Activated B cell treated with CpG ODN at 0.5 μM for 24 hours (primary cell): ENCODE measurements around the gene PRR11. TPM values are rescaled to one million over a fixed set of nuclear protein-coding genes. Genes with fewer than 3 reads are reported as not detected.
"Not testable (repeated sequence)": the region's sequence is repeated elsewhere in the genome, so short reads cannot be mapped to it uniquely, and the experiment has no call there.

Experiments
- ATAC-seq: fragments of 200-7000 bp; cut with Tn5 transposase; one replicate; pipeline ENCODE4 v1.10.0; 2021; ENCODE audit warnings: low read depth, mild to moderate bottlenecking, moderate library complexity
- CTCF ChIA-PET: fragments of 350-600 bp; sonication (Branson Sonifier 250); formaldehyde crosslinking; loops from one replicate; lab custom pipeline; 2021; ENCODE audit warnings: antibody characterized with exemption; lab: Charles Lee
- POLR2A ChIA-PET: fragments of 350-600 bp; sonication (Branson Sonifier 250); formaldehyde crosslinking; loops from one replicate; lab custom pipeline; 2021; ENCODE audit warnings: antibody characterized with exemption; lab: Charles Lee
- DNase-seq: peaks from one replicate; pipeline ENCODE4 v3.0.0; 2022
- H3K27ac Mint-ChIP-seq: one replicate; pipeline ENCODE4 v1.8.0; 2020; ENCODE audit warnings: mixed read lengths
- H3K27me3 Mint-ChIP-seq: one replicate; pipeline ENCODE4 v1.8.0; 2021; ENCODE audit warnings: mixed read lengths
- H3K36me3 Mint-ChIP-seq: one replicate; pipeline ENCODE4 v1.8.0; 2021; ENCODE audit warnings: low read depth, mixed read lengths
- H3K4me1 Mint-ChIP-seq: one replicate; pipeline ENCODE4 v1.8.0; 2021; ENCODE audit warnings: mixed read lengths
- H3K4me3 Mint-ChIP-seq: one replicate; pipeline ENCODE4 v1.8.0; 2020; ENCODE audit warnings: mild to moderate bottlenecking, mixed read lengths
- H3K9me3 Mint-ChIP-seq: one replicate; pipeline ENCODE4 v1.8.0; 2020; ENCODE audit warnings: mixed read lengths
- intact Hi-C: fragments of 100-400 bp; cut with micrococcal nuclease; formaldehyde crosslinking; loops from one replicate; pipeline ENCODE4 v1.15.1; 2024
- total RNA-seq: library from RNA; stranded (reverse); gene quantifications from 2 replicates; pipeline ENCODE4 v1.2.3, GENCODE V29; 2022
- TF ChIP-seq, protein P1 (sequence below): fragments of 200-600 bp; IDR thresholded peaks from one replicate; pipeline ENCODE4 v1.8.0; 2022; ENCODE audit warnings: antibody characterized with exemption, mild to moderate bottlenecking

The PRR11 gene
- total RNA-seq, 1 donor from 2014 or later = 4.8 TPM

DNA sequence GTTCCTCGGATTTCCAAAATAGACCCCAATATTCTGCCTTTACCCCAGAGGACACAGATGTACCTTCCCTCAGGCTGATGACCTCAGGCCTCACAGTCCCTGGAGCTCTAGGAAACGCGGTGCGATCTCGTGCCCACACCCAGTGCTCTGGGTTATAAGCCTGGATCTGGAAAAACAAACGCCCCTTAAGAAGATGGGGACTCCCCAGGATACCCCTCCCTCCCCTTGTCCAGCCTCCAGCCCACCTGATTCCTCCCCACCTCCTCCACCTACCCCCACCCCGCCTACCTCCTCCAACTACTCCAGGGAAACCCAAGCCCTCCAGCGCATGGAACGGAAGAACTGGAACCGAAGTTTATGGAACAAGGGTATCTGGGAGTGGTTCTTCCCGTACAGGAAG is 19.1 kb downstream of the PRR11 start:
- ChIA-PET CTCF (no interaction called here), POLR2A (no interaction called here)
- DNase-seq (no peak), ATAC-seq (no peak)
- Mint-ChIP-seq H3K4me1 (peaks cover 3% of the 10 kb centered on the region), H3K36me3 (no peaks in the 10 kb centered on the region), H3K27me3 (no peaks in the 10 kb centered on the region), H3K9me3 (no peaks in the 10 kb centered on the region), H3K27ac (no peak overlapping the region), H3K4me3 (no peak overlapping the region)
- TF ChIP-seq, protein P1, sequence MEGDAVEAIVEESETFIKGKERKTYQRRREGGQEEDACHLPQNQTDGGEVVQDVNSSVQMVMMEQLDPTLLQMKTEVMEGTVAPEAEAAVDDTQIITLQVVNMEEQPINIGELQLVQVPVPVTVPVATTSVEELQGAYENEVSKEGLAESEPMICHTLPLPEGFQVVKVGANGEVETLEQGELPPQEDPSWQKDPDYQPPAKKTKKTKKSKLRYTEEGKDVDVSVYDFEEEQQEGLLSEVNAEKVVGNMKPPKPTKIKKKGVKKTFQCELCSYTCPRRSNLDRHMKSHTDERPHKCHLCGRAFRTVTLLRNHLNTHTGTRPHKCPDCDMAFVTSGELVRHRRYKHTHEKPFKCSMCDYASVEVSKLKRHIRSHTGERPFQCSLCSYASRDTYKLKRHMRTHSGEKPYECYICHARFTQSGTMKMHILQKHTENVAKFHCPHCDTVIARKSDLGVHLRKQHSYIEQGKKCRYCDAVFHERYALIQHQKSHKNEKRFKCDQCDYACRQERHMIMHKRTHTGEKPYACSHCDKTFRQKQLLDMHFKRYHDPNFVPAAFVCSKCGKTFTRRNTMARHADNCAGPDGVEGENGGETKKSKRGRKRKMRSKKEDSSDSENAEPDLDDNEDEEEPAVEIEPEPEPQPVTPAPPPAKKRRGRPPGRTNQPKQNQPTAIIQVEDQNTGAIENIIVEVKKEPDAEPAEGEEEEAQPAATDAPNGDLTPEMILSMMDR = no peak
- intact Hi-C loops = no loop called here

DNA sequence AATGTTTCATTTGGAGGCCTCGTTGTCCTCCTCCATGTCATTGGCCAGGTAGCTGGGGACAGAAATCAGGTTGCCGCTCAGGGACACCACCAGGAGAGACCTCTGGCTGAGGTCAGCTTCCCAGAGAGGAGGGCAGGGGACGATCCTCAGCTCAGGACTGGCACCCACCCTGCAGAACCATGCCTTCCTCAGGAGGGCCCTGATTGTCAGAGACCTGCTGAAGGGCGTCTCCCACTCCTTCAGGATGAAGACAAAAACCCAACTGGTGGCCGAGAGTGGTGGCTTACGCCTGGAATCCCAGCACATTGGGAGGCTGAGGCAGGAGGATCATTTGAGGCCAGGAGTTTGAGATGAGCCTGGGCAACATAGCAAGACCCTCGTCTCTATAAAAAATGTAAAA is 19.5 kb downstream of the PRR11 start:
- no peaks in the 10 kb centered on the region for H3K9me3 Mint-ChIP-seq
- ChIA-PET POLR2A (no interaction called here), CTCF (interaction anchor here (0.6 kb wide), 1 partner anchor 138 kb away, joined by 3 read pairs; no protein-coding TSS in a partner anchor)
- DNase-seq (no peak), ATAC-seq (no peak)
- intact Hi-C loops = no loop called here
- no peaks in the 10 kb centered on the region for H3K27me3 Mint-ChIP-seq
- H3K36me3 Mint-ChIP-seq = no peaks in the 10 kb centered on the region
- H3K27ac Mint-ChIP-seq = no peak overlapping the region
- H3K4me3 Mint-ChIP-seq = no peak overlapping the region
- H3K4me1 Mint-ChIP-seq = peaks cover 3% of the 10 kb centered on the region
- TF ChIP-seq, protein P1 = no peak

DNA sequence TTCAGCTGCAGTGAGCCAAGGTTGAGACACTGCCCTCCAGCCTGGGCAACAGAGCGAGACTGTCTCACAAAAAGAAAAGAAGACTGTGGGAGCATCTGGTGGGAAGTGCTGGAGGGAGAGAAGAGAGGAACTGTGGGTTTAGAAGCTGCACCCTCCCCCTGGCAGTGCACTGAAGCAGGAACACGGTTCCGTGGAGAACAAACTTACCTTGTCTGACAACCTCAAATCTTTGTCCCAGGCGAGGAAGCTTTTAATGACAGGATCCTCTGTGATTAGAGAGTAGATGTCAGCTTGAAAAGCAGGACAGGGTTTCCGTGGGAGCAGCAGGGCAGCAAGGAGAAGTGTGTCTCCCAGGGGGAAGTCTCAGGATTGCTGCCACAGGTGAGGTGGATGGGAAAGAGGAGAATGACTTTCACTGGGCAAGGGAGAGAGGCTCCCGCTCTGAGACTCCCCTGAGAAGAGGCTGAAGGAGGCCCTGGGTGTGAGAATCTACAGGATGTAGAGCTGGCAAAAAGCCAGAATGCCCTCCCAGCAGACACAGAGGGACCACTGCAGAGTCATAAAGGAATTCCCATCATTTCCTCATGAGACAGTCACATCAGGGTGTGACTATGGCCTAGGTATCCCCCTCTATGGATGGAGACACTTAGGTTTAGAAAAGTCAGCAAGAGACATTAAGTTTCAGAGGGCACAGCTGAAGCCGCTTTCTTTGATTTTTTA is 22.9 kb downstream of the PRR11 start:
- ATAC-seq (no peak), DNase-seq (no peak)
- Mint-ChIP-seq H3K4me1 (peaks cover 3% of the 10 kb centered on the region), H3K27ac (no peak overlapping the region), H3K27me3 (no peaks in the 10 kb centered on the region), H3K4me3 (no peak overlapping the region), H3K9me3 (no peaks in the 10 kb centered on the region), H3K36me3 (no peaks in the 10 kb centered on the region)
- ChIA-PET CTCF (no interaction called here), POLR2A (interaction anchor here (1.1 kb wide), 1 partner anchor 9 kb away, joined by 3 read pairs; no protein-coding TSS in a partner anchor)
- intact Hi-C loops = no loop called here
- TF ChIP-seq, protein P1 = no peak

DNA sequence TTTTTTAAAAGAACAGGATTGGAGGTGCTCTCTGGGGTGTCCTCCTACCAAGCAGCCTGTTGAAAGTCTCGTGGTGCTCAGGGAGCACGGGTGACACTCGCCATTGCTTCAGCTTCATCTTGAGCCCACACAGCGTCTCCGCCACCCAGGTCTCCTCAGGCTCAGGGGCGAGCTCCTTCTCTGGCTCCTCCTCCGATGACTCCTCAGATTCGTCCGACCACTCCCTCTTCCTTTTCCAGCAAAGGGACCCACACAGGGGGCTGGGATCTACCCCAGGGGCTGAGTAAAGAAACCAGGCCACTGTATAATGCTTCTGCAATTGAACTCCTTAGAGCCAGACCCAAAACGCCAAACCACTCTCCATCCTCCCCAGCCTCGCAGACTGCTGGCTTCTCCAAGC is 24.1 kb downstream of the PRR11 start:
- ATAC-seq, H3K36me3 Mint-ChIP-seq, H3K4me3 Mint-ChIP-seq, DNase-seq, H3K27me3 Mint-ChIP-seq, H3K4me1 Mint-ChIP-seq, intact Hi-C loops, H3K9me3 Mint-ChIP-seq, CTCF ChIA-PET, H3K27ac Mint-ChIP-seq: not testable (repeated sequence)
- POLR2A ChIA-PET = interaction anchor here (0.6 kb wide), 1 partner anchor 199 kb away, joined by 4 read pairs; no protein-coding TSS in a partner anchor

DNA sequence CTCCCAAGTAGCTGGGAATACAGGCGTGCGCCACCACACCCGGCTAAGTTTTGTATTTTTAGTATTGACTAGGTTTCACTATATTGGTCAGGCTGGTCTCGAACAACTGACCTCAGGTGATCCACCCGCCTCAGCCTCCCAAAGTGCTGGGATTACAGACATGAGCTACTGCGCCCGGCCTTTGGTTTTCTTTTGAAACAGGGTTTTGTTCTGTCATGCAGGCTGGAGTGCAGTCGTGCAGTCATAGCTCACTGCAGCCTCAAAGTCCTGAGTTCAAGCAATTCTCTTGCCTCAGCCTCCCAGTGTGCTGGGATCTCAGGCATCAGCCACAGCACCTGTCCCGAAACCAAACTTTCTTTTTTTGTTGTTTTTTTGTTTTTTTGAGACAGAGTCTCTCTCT is 25.1 kb downstream of the PRR11 start:
- no peak overlapping the region for H3K27ac Mint-ChIP-seq
- H3K4me1 Mint-ChIP-seq = peaks cover 12% of the 10 kb centered on the region

More for the DNA sequence above, 25.1 kb downstream of the PRR11 start:
- ChIA-PET POLR2A (no interaction called here), CTCF (no interaction called here)
- intact Hi-C loops = no loop called here
- H3K4me3 Mint-ChIP-seq = no peak overlapping the region
- H3K36me3 Mint-ChIP-seq = no peaks in the 10 kb centered on the region
- TF ChIP-seq, protein P1 = no peak
- H3K9me3 Mint-ChIP-seq = no peaks in the 10 kb centered on the region
- ATAC-seq (no peak), DNase-seq (no peak)
- no peaks in the 10 kb centered on the region for H3K27me3 Mint-ChIP-seq
